ENCODE measurements around the gene PRB2. TPM values are rescaled to one million over a fixed set of nuclear protein-coding genes. Genes with fewer than 3 reads are reported as not detected.

Gene PRB2
- total and polyA plus RNA-seq, 2 donors (not counting 3 experiments of a cell fraction or from before 2014, with no cell fraction given) = not detected

- Histone ChIP-seq H2AFZ (ENCODE audit: low read depth, low read length) (no peak overlapping the region), H3K27ac (ENCODE audit: insufficient read depth, low read depth, low read length) (no peak overlapping the region), H3K9ac (replicated peaks; ENCODE audit: extremely low read depth, insufficient read depth, low read length) (no peak overlapping the region), H3K36me3 (ENCODE audit: control insufficient read depth in 2 of 2, extremely low read depth in 1 of 2, insufficient read depth in 2 of 2, low read length in 2 of 2) (no peaks in the 10 kb centered on the region), H3K79me2 (ENCODE audit: control insufficient read depth, insufficient read depth, low read length) (no peaks in the 10 kb centered on the region), H3K9me1 (replicated peaks; ENCODE audit: control insufficient read depth, extremely low read depth, insufficient read depth, low read length) (no peaks in the 10 kb centered on the region), H4K20me1 (replicated peaks; ENCODE audit: control insufficient read depth, extremely low read depth, insufficient read depth, low read length) (no peaks in the 10 kb centered on the region), H3K27me3 (ENCODE audit: control insufficient read depth in 2 of 2, insufficient read depth in 2 of 2, low read length in 2 of 2) (peaks cover 0 to 16% of the 10 kb centered on the region in 2 experiments), H3K4me3 (replicated peaks in 1 of 3; ENCODE audit: insufficient read depth in 1 of 3, low read depth in 1 of 3, low read length in 3 of 3) (no peak overlapping the region), H3K4me2 (ENCODE audit: insufficient read depth, low read length) (no peak overlapping the region), H3K9me3 (replicated peaks; ENCODE audit: control insufficient read depth, insufficient read depth, low read length) (no peaks in the 10 kb centered on the region), H3K4me1 (ENCODE audit: control insufficient read depth, extremely low read depth, insufficient read depth, low read length) (no peaks in the 10 kb centered on the region)
- TF ChIP-seq POLR2AphosphoS5 (IDR thresholded peaks at IDR 0.05; ENCODE audit: insufficient read depth, low read depth, low read length) = no peak
- TF ChIP-seq MYC (IDR thresholded peaks at IDR 0.05; ENCODE audit: low read depth, low read length) = no peak
- no peak for TF ChIP-seq FOS (IDR thresholded peaks at IDR 0.05; ENCODE audit: borderline replicate concordance, insufficient read depth, low read length)
- no peak for TF ChIP-seq CTCF (IDR thresholded peaks at IDR 0.05; ENCODE audit: extremely low read depth in 1 of 2, insufficient read depth in 1 of 2, low read depth in 1 of 2, low read length in 2 of 2)
- no peak for TF ChIP-seq JUN (IDR thresholded peaks at IDR 0.05; ENCODE audit: borderline replicate concordance, insufficient read depth, insufficient read length, low read depth)
- TF ChIP-seq MAX (IDR thresholded peaks at IDR 0.05; ENCODE audit: insufficient read depth, insufficient read length) = no peak
- no peak for TF ChIP-seq EZH2 (IDR thresholded peaks at IDR 0.05; ENCODE audit: borderline replicate concordance, low read depth, low read length, severe bottlenecking)
- no peak for TF ChIP-seq POLR2A (IDR thresholded peaks at IDR 0.05; ENCODE audit: low read depth, low read length)
- TF ChIP-seq GATA2 (IDR thresholded peaks at IDR 0.05; ENCODE audit: insufficient read depth, insufficient read length, low read depth, low read length) = no peak
- no peak for FAIRE-seq
- BruUV-seq (replicated peaks) = no TSS peak
- DNase-seq (ENCODE audit: low read depth, low spot score) = no peak
- intact Hi-C loops (cut with micrococcal nuclease) = no loop called here
- ChIA-PET CTCF (no interaction called here), POLR2A (no interaction called here)
- dilution Hi-C loops (cut with MboI; ENCODE audit: extremely low pct_ligation_motif_present, low sequenced_read_pairs) = no loop called here
These were observed 38.3 kb upstream of the PRB2 start for GRCh38 chr12:11433664-11434063.

Data from endothelial cell of umbilical vein (primary cell).